Heart left ventricle (tissue), 16 donors: Measurements from ENCODE around the gene SLC6A7. TPM values are rescaled to one million over a fixed set of nuclear protein-coding genes. Genes with fewer than 3 reads are reported as not detected.

Experiments
- ATAC-seq, 4 donors: fragments of 200-7000 bp; cut with Tn5 transposase; one replicate each; pipeline ENCODE4 v1.9.1; 2020 to 2022; ENCODE audit warnings: moderate library complexity in 4 of 4, mild to moderate bottlenecking in 3 of 4, moderate number of reproducible peaks in 1 of 4
- DNase-seq, 5 donors: peaks; one replicate each; pipeline ENCODE4 v3.0.0-alpha.2; 2020
- H3K27ac ChIP-seq, 12 donors: fragments of 200-600 bp; sonication (generic) in 4 of 12; one replicate each; pipeline versions ENCODE4 v1.5.0 to v1.8.0; 2016 to 2022; ENCODE audit warnings: mild to moderate bottlenecking in 2 of 12
- H3K27me3 ChIP-seq, 9 donors: fragments of 200-600 bp; sonication (generic) in 2 of 9; one replicate each; pipeline versions ENCODE4 v1.5.1 to v1.8.0; 2016 to 2022; ENCODE audit warnings: mild to moderate bottlenecking in 3 of 9
- H3K36me3 ChIP-seq, 9 donors: fragments of 200-600 bp; sonication (generic) in 2 of 9; one replicate each; pipeline versions ENCODE4 v1.5.0 to v1.8.0; 2018 to 2022; ENCODE audit warnings: mild to moderate bottlenecking in 2 of 9
- H3K4me1 ChIP-seq, 12 donors: fragments of 200-600 bp; sonication (generic) in 4 of 12; one replicate each; pipeline versions ENCODE4 v1.5.0 to v1.8.0; 2016 to 2022; ENCODE audit warnings: mild to moderate bottlenecking in 3 of 12
- H3K4me3 ChIP-seq, 12 donors: fragments of 200-600 bp; sonication (generic) in 4 of 12; one replicate each; pipeline versions ENCODE4 v1.5.0 to v1.8.0; 2017 to 2022; ENCODE audit warnings: mild to moderate bottlenecking in 9 of 12, moderate library complexity in 4 of 12
- H3K9me3 ChIP-seq, 12 donors: fragments of 200-600 bp; sonication (generic) in 4 of 12; one replicate each; pipeline versions ENCODE4 v1.5.0 to v1.8.0; 2016 to 2022; ENCODE audit warnings: mild to moderate bottlenecking in 1 of 12
- CTCF ChIP-seq, 12 donors: fragments of 200-600 bp; sonication (generic) in 4 of 12; IDR thresholded peaks; one replicate each; pipeline versions ENCODE4 v1.5.0 to v1.8.0; 2018 to 2022; ENCODE audit warnings: antibody characterized with exemption in 12 of 12, mild to moderate bottlenecking in 5 of 12
- POLR2A ChIP-seq, 2 donors: fragments of 450-650 bp; IDR thresholded peaks; one replicate each; pipeline ENCODE4 v1.6.1; 2017; ENCODE audit warnings: antibody characterized with exemption in 2 of 2, mild to moderate bottlenecking in 2 of 2, moderate library complexity in 2 of 2
- WGBS, 4 donors: extraction: QIAGEN DNeasy Blood & Tissue Kit in 2 of 4; methylation state at CpG; one replicate each; pipeline versions ENCODE4 v1.1.5 to v1.1.7; 2013 to 2018; 5-methylcytosine and 5-hydroxymethylcytosine counted together
- intact Hi-C, 10 donors: fragments of 100-400 bp; cut with DNase I; formaldehyde crosslinking; loops; one replicate each; pipeline versions ENCODE4 v1.11.1 to v1.14.2; 2022
- polyA plus RNA-seq, 2 donors: library from polyadenylated mRNA; stranded (reverse); fragments of 200-250 nt; gene quantifications; one replicate each; pipeline ENCODE4 v1.2.3, GENCODE V29; 2013
- total RNA-seq, 9 donors: library from RNA; depleted of rRNA in 2 of 9; stranded (reverse); fragments of >200 nt in 2 of 9; fragmentation: NEBNext Ultra II Directional in 3 of 9; extraction: Animal tissue kit (Norgen Biotek cat#: 25700) in 3 of 9; gene quantifications; one replicate each; pipeline versions ENCODE4 v1.1.0 to v1.2.4, GENCODE V29; 2016 to 2023
- donor health status: ischemic (EF 13 %, LVEDD 7.1; RV severe dilation, severe dysfunction).
- donor health status: healthy with polysubstance abuse.
- donor health status: DM: no; HTN: yes; CAD: no.
- donor health status: DM: no; HTN: no; CAD: no.
- donor health status: ischemic (EF 25% LVEDD 6.9; RV normal size, moderate dysfunction).
- donor health status: ischemic (EF 25% LVEDD 5.7; RV mildly dilated, moderate dysfunction).
- donor health status: healthy.
- donor health status: DM: yes; HTN: yes; CAD: no.
- donor health status: ischemic (EF 35%, LVEDD 5.7; RV mildly dilated, moderate dysfunction).
- donor health status: nonischemic (EF 11% LVEDD 7.7; RV severe dilation, severe dysfunction).
- donor health status: DM: yes; HTN: yes; CAD: no.
- donor health status: PGD.
- donor health status: ischemic (EF 29% LVEDD 5.4; RV normal size, mild dysfunction).
- donor health status: nonischemic (EF 23%, LVEDD 6.1; RV moderate dilation, normal function).

SLC6A7 gene
- total and polyA plus RNA-seq, 11 donors, result not detected

- H3K4me3 ChIP-seq, result no peak overlapping the region
- H3K27me3 ChIP-seq, result peaks cover 0 to 4% (median 0%) of the 10 kb centered on the region in 9 donors
- no peaks in the 10 kb centered on the region for H3K36me3 ChIP-seq
- ATAC-seq (peak; percentile 41 to 70 (median 56)), DNase-seq (peak; percentile 82 to 91 (median 83))
- intact Hi-C loops, result loop anchor here (1.0 to 10.0 kb wide), 8 partner anchors 31 to 276 kb away; partner anchors contain the start of gene TCOF1 (in 1 of the 10)
- TF ChIP-seq CTCF (IDR thresholded peaks at IDR 0.05) (peak; percentile 83 to 95 (median 91)), POLR2A (IDR thresholded peaks at IDR 0.05) (no peak)
- peaks cover 0 to 85% (median 58%) of the 10 kb centered on the region in 12 donors for H3K4me1 ChIP-seq
- no peaks in the 10 kb centered on the region for H3K9me3 ChIP-seq
- peak overlapping the region in 11 of 12 donors; percentile 37 to 96 (median 84) for H3K27ac ChIP-seq
- WGBS, 4 donors, result 39 to 46% (median 43%) methylated on average over 14 of the region's 14 CpGs
Measured at GRCh38 chr5:150161242-150162141, 28.4 kb upstream of the SLC6A7 start.

GRCh38 chr5:150162142-150162513 lies 27.7 kb upstream of the SLC6A7 start:
- no peak for DNase-seq
- 91 to 96% (median 93%) methylated on average over 3 of the region's 3 CpGs for WGBS, 4 donors
- Histone ChIP-seq H3K27me3 (peaks cover 0 to 11% (median 2%) of the 10 kb centered on the region in 9 donors), H3K4me1 (peaks cover 0 to 82% (median 58%) of the 10 kb centered on the region in 12 donors), H3K9me3 (no peaks in the 10 kb centered on the region), H3K27ac (peak overlapping the region in 11 of 12 donors; percentile 6 to 94 (median 81)), H3K36me3 (no peaks in the 10 kb centered on the region), H3K4me3 (no peak overlapping the region)
- intact Hi-C loops, result loop anchor here in 4 of 10 donors (5.0 to 10.0 kb wide), 4 partner anchors 190 to 275 kb away; partner anchors contain the start of gene TCOF1 (in 1 of the 4)
- ATAC-seq, result no peak
- TF ChIP-seq POLR2A (IDR thresholded peaks at IDR 0.05) (no peak), CTCF (IDR thresholded peaks at IDR 0.05) (no peak)

GRCh38 chr5:150163035-150163434 lies 26.8 kb upstream of the SLC6A7 start:
- H3K27ac ChIP-seq, result peak overlapping the region in 11 of 12 donors; percentile 60 to 94 (median 72)
- no peak for DNase-seq
- intact Hi-C loops, result loop anchor here in 4 of 10 donors (5.0 to 10.0 kb wide), 4 partner anchors 189 to 274 kb away; partner anchors contain the start of gene TCOF1 (in 1 of the 4)
- TF ChIP-seq POLR2A (IDR thresholded peaks at IDR 0.05), result no peak
- no peak for TF ChIP-seq CTCF (IDR thresholded peaks at IDR 0.05)
- ATAC-seq, result no peak
- H3K27me3 ChIP-seq, result peaks cover 0 to 18% (median 6%) of the 10 kb centered on the region in 9 donors
- no peaks in the 10 kb centered on the region for H3K36me3 ChIP-seq
- WGBS, 4 donors, result 60 to 74% (median 69%) methylated on average over 3 of the region's 3 CpGs
- H3K9me3 ChIP-seq, result no peaks in the 10 kb centered on the region
- peaks cover 0 to 74% (median 55%) of the 10 kb centered on the region in 12 donors for H3K4me1 ChIP-seq
- no peak overlapping the region for H3K4me3 ChIP-seq

GRCh38 chr5:150163547-150164059 lies 26.3 kb upstream of the SLC6A7 start:
- no peaks in the 10 kb centered on the region for H3K9me3 ChIP-seq
- WGBS, 4 donors, result 37 to 50% (median 44%) methylated on average over 11 to 13 of the region's 13 CpGs
- DNase-seq (peak; percentile 76 to 87 (median 82)), ATAC-seq (peak; percentile 12 to 59 (median 49))
- H3K36me3 ChIP-seq, result no peaks in the 10 kb centered on the region
- intact Hi-C loops, result loop anchor here in 4 of 10 donors (5.0 to 10.0 kb wide), 4 partner anchors 189 to 274 kb away; partner anchors contain the start of gene TCOF1 (in 1 of the 4)
- H3K27me3 ChIP-seq, result peaks cover 0 to 24% (median 6%) of the 10 kb centered on the region in 9 donors
- TF ChIP-seq CTCF (IDR thresholded peaks at IDR 0.05), result peak in 5 of 12 donors; percentile 15 to 47 (median 35)
- TF ChIP-seq POLR2A (IDR thresholded peaks at IDR 0.05), result no peak
- H3K27ac ChIP-seq, result peak overlapping the region; percentile 23 to 94 (median 72)
- no peak overlapping the region for H3K4me3 ChIP-seq
- peaks cover 0 to 73% (median 49%) of the 10 kb centered on the region in 12 donors for H3K4me1 ChIP-seq
